ENCODE results near the gene ZNF710. TPM values are rescaled to one million over a fixed set of nuclear protein-coding genes. Genes with fewer than 3 reads are reported as not detected.

Gene ZNF710
- polyA plus RNA-seq, 1 of the 3 experiments (the other 2 are of a cell fraction), result 2.7 TPM

DNA sequence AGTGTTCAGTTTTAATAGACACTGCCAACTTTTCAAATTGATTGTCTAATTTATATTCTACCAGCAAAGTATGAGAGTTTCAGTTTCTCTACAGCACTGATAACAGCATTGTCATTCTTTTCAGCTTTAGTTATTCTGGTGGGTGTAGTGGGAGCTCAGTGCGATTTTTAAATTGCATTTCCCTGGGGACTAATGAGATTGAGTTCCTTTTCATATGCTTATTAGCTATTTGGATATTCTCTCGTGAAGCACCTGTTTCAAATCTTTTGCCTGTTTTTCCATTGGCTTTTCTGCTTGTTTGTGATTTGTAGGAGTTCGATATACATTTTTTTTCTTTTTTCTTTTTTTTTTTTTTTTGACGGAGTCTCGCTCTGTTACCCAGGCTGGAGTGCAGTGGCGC lies 120.0 kb downstream of the ZNF710 start:
- CTCF ChIA-PET, result interaction anchor here (1.0 kb wide), 1 partner anchor 15 kb away, joined by 4 read pairs; no protein-coding TSS in a partner anchor
- 77% methylated on average over 6 of the region's 6 CpGs for WGBS (ENCODE audit: low lambda C conversion rate)
- no peaks in the 10 kb centered on the region for H3K4me1 ChIP-seq (ENCODE audit: control insufficient read depth in 1 of 2, insufficient read depth in 2 of 2, low read depth in 1 of 2, low read length in 1 of 2)

DNA sequence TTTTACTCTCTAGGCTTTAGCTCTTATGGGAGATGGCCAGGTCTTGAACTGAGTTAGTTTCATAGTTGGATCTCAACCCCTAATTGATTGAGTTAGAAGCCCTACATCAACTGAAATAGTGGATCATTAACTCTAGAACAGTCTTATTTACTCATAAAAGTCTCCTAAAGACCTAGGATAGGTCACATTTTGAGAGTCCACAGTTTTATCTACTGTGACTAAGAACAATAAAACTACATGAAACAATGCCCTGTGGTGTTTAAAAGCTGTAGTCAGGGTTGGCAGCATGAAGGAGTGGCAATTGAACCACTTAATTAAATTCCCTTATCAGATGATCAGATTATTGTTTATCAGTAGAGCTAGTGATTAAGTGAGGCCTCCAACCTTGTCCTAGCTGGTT lies 123.4 kb downstream of the ZNF710 start:
- Histone ChIP-seq H3K27ac (ENCODE audit: low read depth in 2 of 2, low read length in 1 of 2) (no peak overlapping the region), H3F3A (replicated peaks; ENCODE audit: insufficient read depth) (no peaks in the 10 kb centered on the region), H3K36me3 (replicated peaks in 1 of 2; ENCODE audit: control insufficient read depth in 1 of 2, insufficient read depth in 2 of 2, low read length in 1 of 2) (no peaks in the 10 kb centered on the region), H3K4me2 (no peak overlapping the region), H3K9me2 (no peaks in the 10 kb centered on the region), H3K4me3 (ENCODE audit: low read depth in 2 of 2, low read length in 1 of 2) (no peak overlapping the region), H3K4me1 (ENCODE audit: control insufficient read depth in 1 of 2, insufficient read depth in 2 of 2, low read depth in 1 of 2, low read length in 1 of 2) (no peaks in the 10 kb centered on the region), H3K27me3 (ENCODE audit: insufficient read depth) (no peaks in the 10 kb centered on the region; the same call in 1 of the 2 replicates), H3K9ac (no peak overlapping the region), H4K20me1 (ENCODE audit: insufficient read depth) (no peaks in the 10 kb centered on the region), H3K79me2 (ENCODE audit: insufficient read depth) (no peaks in the 10 kb centered on the region), H3K9me3 (no peaks in the 10 kb centered on the region), H2AFZ (ENCODE audit: low read depth) (no peak overlapping the region)
- no peak for DNase-seq
- CTCF ChIA-PET, result interaction anchor here (0.7 to 1.1 kb wide), 3 partner anchors 9 to 358 kb away, joined by 3 to 5 read pairs (median 4); no protein-coding TSS in a partner anchor
- POLR2A ChIA-PET, result no interaction called here
- TF ChIP-seq GABPA (IDR thresholded peaks at IDR 0.05; ENCODE audit: low read depth) (no peak), TAF1 (IDR thresholded peaks at IDR 0.05; ENCODE audit: borderline replicate concordance, low read depth, low read length) (no peak), MXI1 (IDR thresholded peaks at IDR 0.05; ENCODE audit: low read depth, low read length) (no peak), EP300 (IDR thresholded peaks at IDR 0.05; ENCODE audit: borderline replicate concordance in 1 of 2, low read depth in 1 of 2, low read length in 1 of 2) (no peak), JUND (IDR thresholded peaks at IDR 0.05) (no peak), ELF1 (IDR thresholded peaks at IDR 0.05) (no peak)
- TF ChIP-seq, protein P1, sequence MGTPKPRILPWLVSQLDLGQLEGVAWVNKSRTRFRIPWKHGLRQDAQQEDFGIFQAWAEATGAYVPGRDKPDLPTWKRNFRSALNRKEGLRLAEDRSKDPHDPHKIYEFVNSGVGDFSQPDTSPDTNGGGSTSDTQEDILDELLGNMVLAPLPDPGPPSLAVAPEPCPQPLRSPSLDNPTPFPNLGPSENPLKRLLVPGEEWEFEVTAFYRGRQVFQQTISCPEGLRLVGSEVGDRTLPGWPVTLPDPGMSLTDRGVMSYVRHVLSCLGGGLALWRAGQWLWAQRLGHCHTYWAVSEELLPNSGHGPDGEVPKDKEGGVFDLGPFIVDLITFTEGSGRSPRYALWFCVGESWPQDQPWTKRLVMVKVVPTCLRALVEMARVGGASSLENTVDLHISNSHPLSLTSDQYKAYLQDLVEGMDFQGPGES (IDR thresholded peaks at IDR 0.05; ENCODE audit: low read depth, low read length), result no peak
- TF ChIP-seq, protein P2, sequence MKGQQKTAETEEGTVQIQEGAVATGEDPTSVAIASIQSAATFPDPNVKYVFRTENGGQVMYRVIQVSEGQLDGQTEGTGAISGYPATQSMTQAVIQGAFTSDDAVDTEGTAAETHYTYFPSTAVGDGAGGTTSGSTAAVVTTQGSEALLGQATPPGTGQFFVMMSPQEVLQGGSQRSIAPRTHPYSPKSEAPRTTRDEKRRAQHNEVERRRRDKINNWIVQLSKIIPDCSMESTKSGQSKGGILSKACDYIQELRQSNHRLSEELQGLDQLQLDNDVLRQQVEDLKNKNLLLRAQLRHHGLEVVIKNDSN (IDR thresholded peaks at IDR 0.05; ENCODE audit: borderline replicate concordance, low read depth), result no peak
- TF ChIP-seq, protein P3, sequence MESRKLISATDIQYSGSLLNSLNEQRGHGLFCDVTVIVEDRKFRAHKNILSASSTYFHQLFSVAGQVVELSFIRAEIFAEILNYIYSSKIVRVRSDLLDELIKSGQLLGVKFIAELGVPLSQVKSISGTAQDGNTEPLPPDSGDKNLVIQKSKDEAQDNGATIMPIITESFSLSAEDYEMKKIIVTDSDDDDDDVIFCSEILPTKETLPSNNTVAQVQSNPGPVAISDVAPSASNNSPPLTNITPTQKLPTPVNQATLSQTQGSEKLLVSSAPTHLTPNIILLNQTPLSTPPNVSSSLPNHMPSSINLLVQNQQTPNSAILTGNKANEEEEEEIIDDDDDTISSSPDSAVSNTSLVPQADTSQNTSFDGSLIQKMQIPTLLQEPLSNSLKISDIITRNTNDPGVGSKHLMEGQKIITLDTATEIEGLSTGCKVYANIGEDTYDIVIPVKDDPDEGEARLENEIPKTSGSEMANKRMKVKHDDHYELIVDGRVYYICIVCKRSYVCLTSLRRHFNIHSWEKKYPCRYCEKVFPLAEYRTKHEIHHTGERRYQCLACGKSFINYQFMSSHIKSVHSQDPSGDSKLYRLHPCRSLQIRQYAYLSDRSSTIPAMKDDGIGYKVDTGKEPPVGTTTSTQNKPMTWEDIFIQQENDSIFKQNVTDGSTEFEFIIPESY (IDR thresholded peaks at IDR 0.05; ENCODE audit: borderline replicate concordance, low read depth), result no peak

More for the DNA sequence above, 120.0 kb downstream of the ZNF710 start:
- Histone ChIP-seq H3K79me2 (ENCODE audit: insufficient read depth) (no peaks in the 10 kb centered on the region), H3K27me3 (ENCODE audit: insufficient read depth) (no peaks in the 10 kb centered on the region), H3F3A (replicated peaks; ENCODE audit: insufficient read depth) (no peaks in the 10 kb centered on the region), H3K27ac (ENCODE audit: low read depth in 2 of 2, low read length in 1 of 2) (no peak overlapping the region), H3K4me2 (no peak overlapping the region), H4K20me1 (ENCODE audit: insufficient read depth) (no peaks in the 10 kb centered on the region), H3K9ac (no peak overlapping the region), H3K36me3 (replicated peaks in 1 of 2; ENCODE audit: control insufficient read depth in 1 of 2, insufficient read depth in 2 of 2, low read length in 1 of 2) (no peaks in the 10 kb centered on the region), H3K9me3 (no peaks in the 10 kb centered on the region), H2AFZ (ENCODE audit: low read depth) (no peak overlapping the region), H3K4me3 (ENCODE audit: low read depth in 2 of 2, low read length in 1 of 2) (no peak overlapping the region), H3K9me2 (no peaks in the 10 kb centered on the region)
- POLR2A ChIA-PET, result no interaction called here
- no peak for DNase-seq
- TF ChIP-seq NRF1 (IDR thresholded peaks at IDR 0.05; ENCODE audit: low read depth, low read length), result no peak
- TF ChIP-seq NFIC (IDR thresholded peaks at IDR 0.05; ENCODE audit: borderline replicate concordance), result no peak
- no peak for TF ChIP-seq FOXJ3 (CRISPR knock-in tag; IDR thresholded peaks at IDR 0.05)
- TF ChIP-seq, protein P4, sequence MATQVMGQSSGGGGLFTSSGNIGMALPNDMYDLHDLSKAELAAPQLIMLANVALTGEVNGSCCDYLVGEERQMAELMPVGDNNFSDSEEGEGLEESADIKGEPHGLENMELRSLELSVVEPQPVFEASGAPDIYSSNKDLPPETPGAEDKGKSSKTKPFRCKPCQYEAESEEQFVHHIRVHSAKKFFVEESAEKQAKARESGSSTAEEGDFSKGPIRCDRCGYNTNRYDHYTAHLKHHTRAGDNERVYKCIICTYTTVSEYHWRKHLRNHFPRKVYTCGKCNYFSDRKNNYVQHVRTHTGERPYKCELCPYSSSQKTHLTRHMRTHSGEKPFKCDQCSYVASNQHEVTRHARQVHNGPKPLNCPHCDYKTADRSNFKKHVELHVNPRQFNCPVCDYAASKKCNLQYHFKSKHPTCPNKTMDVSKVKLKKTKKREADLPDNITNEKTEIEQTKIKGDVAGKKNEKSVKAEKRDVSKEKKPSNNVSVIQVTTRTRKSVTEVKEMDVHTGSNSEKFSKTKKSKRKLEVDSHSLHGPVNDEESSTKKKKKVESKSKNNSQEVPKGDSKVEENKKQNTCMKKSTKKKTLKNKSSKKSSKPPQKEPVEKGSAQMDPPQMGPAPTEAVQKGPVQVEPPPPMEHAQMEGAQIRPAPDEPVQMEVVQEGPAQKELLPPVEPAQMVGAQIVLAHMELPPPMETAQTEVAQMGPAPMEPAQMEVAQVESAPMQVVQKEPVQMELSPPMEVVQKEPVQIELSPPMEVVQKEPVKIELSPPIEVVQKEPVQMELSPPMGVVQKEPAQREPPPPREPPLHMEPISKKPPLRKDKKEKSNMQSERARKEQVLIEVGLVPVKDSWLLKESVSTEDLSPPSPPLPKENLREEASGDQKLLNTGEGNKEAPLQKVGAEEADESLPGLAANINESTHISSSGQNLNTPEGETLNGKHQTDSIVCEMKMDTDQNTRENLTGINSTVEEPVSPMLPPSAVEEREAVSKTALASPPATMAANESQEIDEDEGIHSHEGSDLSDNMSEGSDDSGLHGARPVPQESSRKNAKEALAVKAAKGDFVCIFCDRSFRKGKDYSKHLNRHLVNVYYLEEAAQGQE (IDR thresholded peaks at IDR 0.05; ENCODE audit: low read depth, low read length), result no peak
- TF ChIP-seq TEAD4 (IDR thresholded peaks at IDR 0.05; ENCODE audit: borderline replicate concordance, insufficient read depth), result no peak
- TF ChIP-seq EZH2phosphoT487 (IDR thresholded peaks at IDR 0.05; ENCODE audit: borderline replicate concordance, low read depth), result no peak
- TF ChIP-seq, protein P5, sequence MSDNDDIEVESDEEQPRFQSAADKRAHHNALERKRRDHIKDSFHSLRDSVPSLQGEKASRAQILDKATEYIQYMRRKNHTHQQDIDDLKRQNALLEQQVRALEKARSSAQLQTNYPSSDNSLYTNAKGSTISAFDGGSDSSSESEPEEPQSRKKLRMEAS (IDR thresholded peaks at IDR 0.05; ENCODE audit: low read depth), result no peak
- no peak for TF ChIP-seq EP300 (IDR thresholded peaks at IDR 0.05; ENCODE audit: borderline replicate concordance in 1 of 2, low read depth in 1 of 2, low read length in 1 of 2)
- TF ChIP-seq GATA2 (CRISPR knock-in tag; IDR thresholded peaks at IDR 0.05), result no peak
- no peak for TF ChIP-seq RFX5 (IDR thresholded peaks at IDR 0.05; ENCODE audit: low read length)
- no peak for TF ChIP-seq SMC3 (IDR thresholded peaks at IDR 0.05; ENCODE audit: low read depth, low read length)
- TF ChIP-seq ELF1 (IDR thresholded peaks at IDR 0.05), result no peak
- TF ChIP-seq POLR2AphosphoS5 (IDR thresholded peaks at IDR 0.05; ENCODE audit: low read depth, low read length), result no peak
- TF ChIP-seq YY1 (IDR thresholded peaks at IDR 0.05; ENCODE audit: low read depth), result no peak
- TF ChIP-seq TAF1 (IDR thresholded peaks at IDR 0.05; ENCODE audit: borderline replicate concordance, low read depth, low read length), result no peak
- TF ChIP-seq, protein P6, sequence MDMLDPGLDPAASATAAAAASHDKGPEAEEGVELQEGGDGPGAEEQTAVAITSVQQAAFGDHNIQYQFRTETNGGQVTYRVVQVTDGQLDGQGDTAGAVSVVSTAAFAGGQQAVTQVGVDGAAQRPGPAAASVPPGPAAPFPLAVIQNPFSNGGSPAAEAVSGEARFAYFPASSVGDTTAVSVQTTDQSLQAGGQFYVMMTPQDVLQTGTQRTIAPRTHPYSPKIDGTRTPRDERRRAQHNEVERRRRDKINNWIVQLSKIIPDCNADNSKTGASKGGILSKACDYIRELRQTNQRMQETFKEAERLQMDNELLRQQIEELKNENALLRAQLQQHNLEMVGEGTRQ (IDR thresholded peaks at IDR 0.05; ENCODE audit: borderline replicate concordance, low read depth, low read length), result no peak
